ENCODE data around the gene FOXK1. TPM values are rescaled to one million over a fixed set of nuclear protein-coding genes. Genes with fewer than 3 reads are reported as not detected.
"Not testable (repeated sequence)": the region's sequence is repeated elsewhere in the genome, so short reads cannot be mapped to it uniquely, and the experiment has no call there.

Gene FOXK1
- total RNA-seq, 2 donors from 2014 or later, result 19.9 to 28.3 TPM

DNA sequence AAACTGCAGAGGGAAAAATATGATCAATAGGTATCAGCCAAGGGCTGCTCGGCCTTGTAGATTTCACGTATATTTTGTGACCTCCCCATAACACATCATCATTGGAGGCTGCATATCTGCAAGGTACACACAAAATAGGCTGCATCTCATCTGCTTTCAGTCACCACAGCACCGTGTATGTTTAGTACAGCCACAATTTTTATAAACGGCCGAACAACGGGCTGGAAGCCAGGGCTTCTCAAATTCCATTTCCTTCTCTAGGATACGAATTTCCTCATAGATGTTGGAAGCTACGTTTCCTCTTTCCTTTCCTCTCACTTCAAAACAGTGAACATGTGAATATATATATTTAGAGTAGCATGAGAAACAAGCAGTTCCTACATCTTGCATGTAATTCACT lies 20.2 kb upstream of the FOXK1 start:
- no peak for DNase-seq
- ATAC-seq, result no peak
- intact Hi-C loops (cut with DNase I, micrococcal nuclease), result no loop called here

DNA sequence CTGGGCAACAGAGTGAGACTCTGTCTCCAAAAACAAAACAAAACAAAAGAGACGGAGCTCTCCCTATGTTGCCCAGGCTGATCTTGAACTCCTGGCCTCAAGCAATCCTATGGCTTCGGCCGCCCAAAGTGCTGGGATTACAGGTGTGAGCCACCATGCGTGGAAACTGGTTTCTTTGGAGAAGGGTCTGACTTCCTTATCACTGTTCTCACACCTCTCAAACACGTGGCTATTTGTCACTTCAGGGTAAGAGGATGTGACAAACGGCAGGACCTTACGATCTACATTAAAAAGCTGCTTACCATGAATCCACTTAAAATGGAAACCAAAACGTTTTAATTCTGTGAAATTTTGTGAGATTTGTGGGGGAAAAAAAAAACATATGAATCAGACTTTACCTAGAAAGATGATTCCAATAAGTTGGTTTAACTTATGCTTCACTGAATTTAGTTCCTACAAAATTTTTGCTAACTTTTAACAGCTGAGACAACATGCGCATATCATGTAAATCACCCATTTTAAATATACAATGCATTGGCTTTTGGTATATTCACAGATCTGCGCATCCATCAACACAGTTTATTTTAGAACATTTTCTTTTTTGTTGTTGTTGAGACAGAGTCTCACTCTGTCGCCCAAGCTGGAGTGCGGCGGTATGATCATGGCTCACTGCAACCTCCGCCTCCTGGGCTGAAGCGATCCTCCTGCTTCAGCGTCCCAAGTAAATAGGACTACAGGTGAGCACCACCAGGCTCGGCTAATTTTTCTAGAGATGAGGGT lies 18.7 kb upstream of the FOXK1 start:
- intact Hi-C loops (cut with DNase I, micrococcal nuclease), result no loop called here
- DNase-seq, result no peak

GRCh38 chr7:4665661-4666060 lies 16.4 kb upstream of the FOXK1 start:
- DNase-seq, result no peak
- intact Hi-C loops (cut with DNase I, micrococcal nuclease), result no loop called here
- ATAC-seq, result no peak

More for the DNA sequence above, 18.7 kb upstream of the FOXK1 start:
- no peak for ATAC-seq

DNA sequence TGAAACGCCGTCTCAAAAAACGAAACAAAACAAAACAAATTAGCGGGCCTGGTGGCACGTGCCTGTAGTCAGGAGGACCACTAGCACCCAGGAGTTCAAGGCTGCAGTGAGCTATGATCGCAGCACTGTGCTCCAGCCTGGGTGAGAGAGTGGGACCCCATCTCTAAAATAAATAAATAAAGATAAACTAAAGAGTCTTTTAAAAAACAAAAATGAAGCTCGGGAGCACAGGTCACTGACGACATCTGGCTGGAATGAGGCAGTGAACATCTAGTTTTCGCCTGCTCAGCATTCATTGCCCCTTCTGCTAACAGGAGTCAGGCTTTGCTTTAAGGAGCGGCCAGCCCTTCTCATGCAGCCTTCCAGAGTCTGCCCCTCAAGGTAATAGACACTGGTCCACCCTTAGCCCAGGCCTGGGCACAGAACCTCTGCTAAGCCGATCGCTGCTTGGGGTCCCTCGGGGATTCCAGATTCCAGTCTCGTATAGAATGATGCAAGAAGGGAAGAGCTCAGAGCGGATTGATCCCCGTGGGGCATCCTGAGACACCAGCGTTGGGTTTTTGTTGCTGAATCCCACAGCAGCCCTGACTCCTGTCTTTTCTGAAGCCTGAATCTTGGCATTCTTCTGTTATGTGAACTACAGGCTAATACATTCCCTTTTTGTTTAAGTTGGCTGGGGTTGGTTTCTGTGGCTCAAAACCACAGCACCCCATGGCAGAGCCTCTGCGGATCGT lies 14.2 kb upstream of the FOXK1 start:
- no peak for ATAC-seq
- DNase-seq, result no peak

GRCh38 chr7:4668510-4668847 lies 13.6 kb upstream of the FOXK1 start:
- intact Hi-C loops (cut with DNase I, micrococcal nuclease), result no loop called here

More for the DNA sequence above, 14.2 kb upstream of the FOXK1 start:
- intact Hi-C loops (cut with DNase I, micrococcal nuclease), result no loop called here

GRCh38 chr7:4670791-4671190 lies 11.3 kb upstream of the FOXK1 start:
- DNase-seq (no peak), ATAC-seq (no peak)
- intact Hi-C loops (cut with DNase I, micrococcal nuclease), result no loop called here

More at GRCh38 chr7:4668510-4668847, 13.6 kb upstream of the FOXK1 start:
- ATAC-seq (no peak), DNase-seq (no peak)

DNA sequence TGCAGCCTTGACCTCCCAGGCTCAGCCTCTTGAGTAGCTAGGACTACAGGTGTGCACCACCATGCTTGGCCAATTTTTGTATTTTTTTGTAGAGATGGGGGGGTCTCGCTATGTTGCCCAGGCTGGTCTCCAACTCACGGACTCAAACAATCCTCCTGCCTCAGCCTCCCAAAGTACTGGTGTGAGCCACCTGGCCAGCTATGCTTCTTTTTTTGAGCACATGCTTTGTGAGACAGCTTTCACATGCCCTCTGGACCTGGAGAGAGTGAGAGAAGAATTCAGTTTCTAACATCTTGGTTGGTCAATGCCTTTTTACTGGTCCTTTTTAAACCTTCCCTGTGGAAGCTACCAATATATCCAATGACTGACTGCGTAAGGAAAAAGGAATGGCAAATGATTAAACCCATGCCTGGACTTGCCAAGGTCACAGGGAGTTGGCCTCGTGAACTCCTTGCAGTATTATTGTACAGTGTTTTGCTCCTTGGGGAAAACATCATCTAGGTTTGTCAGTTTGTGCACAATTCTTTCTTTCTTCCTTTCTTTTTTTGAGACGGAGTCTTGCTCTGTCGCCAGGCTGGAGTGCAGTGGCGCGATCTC lies 6.2 kb upstream of the FOXK1 start:
- intact Hi-C loops (cut with DNase I, micrococcal nuclease), result no loop called here
- ATAC-seq (peak; percentile 46), DNase-seq (no peak)

- intact Hi-C loops (cut with DNase I, micrococcal nuclease); ATAC-seq: not testable (repeated sequence)
Observed at GRCh38 chr7:4677518-4677917, 4.6 kb upstream of the FOXK1 start.

DNA sequence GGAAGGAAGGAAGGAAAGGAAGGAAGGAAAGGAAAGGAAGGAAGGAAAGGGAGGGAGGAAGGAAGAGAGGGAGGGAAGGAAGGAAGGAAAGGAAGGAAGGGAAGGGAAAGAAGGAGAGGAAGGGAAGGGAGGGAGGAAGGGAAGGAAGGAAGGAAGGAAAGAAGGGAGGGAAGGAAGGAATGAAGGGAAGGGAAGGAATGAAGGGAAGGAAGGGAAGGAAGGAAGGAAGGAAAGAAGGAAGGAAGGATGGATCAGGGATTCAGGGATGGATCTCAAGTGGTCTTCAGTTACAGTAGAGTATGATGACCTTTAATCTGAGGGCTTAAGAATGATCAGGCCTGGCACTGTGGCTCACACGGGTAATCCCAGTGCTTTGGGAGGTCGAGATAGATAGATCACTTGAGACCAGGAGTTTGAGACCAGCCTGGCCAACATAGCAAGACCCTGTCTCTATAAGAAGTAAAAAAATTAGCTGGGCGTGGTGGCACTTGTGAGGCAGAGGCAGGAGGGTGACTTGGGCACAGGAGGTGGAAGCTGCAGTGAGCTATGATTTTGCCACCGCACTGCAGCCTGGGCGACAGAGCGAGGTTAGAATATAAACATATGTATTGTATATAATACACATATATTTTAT lies 760 bp upstream of the FOXK1 start:
- DNase-seq, result no peak
- intact Hi-C loops (cut with DNase I, micrococcal nuclease), result loop anchor here in 1 of 2 donors (5.0 kb wide), 2 partner anchors 39 to 61 kb away; no protein-coding TSS in a partner anchor
- ATAC-seq, result no peak

More at GRCh38 chr7:4677518-4677917, 4.6 kb upstream of the FOXK1 start:
- not testable (repeated sequence) for DNase-seq

DNA sequence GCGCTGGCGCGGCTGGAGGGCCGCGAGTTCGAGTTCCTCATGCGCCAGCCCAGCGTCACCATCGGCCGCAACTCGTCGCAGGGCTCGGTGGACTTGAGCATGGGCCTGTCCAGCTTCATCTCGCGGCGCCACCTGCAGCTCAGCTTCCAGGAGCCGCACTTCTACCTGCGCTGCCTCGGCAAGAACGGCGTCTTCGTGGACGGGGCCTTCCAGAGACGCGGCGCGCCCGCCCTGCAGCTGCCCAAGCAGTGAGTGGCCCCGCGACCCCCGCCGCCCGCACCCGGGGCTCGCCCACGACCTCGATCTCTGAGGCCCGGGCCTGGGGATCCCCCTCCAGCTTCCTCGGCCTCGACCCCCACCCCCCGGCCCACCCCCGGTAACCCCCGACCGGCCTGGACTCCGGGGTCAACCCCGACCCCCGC lies 537 bp downstream of the FOXK1 start:
- ATAC-seq (peak; percentile 55), DNase-seq (peak; percentile 51 to 68)
- intact Hi-C loops (cut with DNase I, micrococcal nuclease), result loop anchor here in 1 of 2 donors (5.0 kb wide), 2 partner anchors 40 to 60 kb away; no protein-coding TSS in a partner anchor

- ATAC-seq (peak; percentile 66), DNase-seq (peak; percentile 57 to 61)
- intact Hi-C loops (cut with DNase I, micrococcal nuclease), result loop anchor here in 1 of 2 donors (5.0 kb wide), 2 partner anchors 41 to 59 kb away; no protein-coding TSS in a partner anchor
Observed at GRCh38 chr7:4683043-4683883, 1.2 kb downstream of the FOXK1 start.

DNA sequence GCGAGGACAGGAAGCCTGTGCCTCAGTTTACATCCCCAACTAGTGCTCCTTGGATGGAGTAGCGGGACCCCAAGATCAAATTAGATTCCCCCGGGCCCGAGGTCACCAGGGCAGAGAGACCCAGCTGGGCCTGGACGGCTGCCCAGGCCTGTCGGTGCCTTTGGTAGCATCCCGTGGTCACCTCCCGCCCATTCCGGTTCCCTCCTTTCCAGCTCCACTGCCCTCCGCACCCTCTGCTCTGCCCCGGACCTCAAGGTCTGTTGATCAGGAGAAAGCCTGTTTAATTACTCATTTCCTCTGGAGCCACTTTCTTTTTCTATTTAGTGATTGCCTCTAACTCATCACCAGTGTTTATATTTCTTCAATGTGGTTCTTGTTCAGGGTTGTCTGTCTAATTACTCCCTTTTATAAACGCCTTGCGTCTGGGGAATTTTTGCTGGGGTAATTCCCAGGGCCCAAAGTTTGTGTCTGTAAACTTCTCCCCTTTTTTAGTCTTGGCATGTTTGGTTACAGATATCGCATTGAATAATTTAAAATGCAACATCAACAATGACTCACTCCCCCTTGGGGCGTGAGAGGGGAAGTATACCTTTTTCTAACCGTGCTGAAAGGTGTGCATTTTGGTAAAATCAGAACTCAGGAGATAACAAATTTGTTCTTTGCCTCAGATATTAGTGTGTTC lies 1.9 kb downstream of the FOXK1 start:
- ATAC-seq (peak; percentile 67), DNase-seq (peak; percentile 69 to 77)
- intact Hi-C loops (cut with DNase I, micrococcal nuclease), result loop anchor here in 1 of 2 donors (5.0 kb wide), 2 partner anchors 42 to 58 kb away; no protein-coding TSS in a partner anchor

DNA sequence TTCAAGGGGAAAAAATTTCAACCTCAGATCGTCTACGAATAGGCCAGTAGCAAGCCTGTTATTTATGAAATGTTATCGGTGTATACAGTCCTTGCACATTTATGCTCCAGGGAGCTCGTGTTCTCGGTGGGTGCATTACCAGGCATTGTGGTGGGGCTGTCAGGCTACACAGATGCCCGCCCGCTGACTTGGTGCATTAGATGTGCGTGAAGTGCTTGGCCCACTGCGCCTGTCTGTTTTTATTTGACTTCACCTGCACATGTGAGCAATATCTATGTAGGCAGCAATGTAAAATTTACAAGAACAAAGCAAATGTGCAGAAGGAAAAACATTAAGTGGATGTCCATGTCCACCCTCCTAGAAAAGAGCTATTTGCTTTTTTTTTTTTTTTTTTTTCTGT lies 2.8 kb downstream of the FOXK1 start:
- intact Hi-C loops (cut with DNase I, micrococcal nuclease), result loop anchor here in 1 of 2 donors (5.0 kb wide), 2 partner anchors 43 to 57 kb away; no protein-coding TSS in a partner anchor
- no peak for DNase-seq
- ATAC-seq, result no peak

- ATAC-seq; DNase-seq; intact Hi-C loops (cut with DNase I, micrococcal nuclease): not testable (repeated sequence)
Observed at GRCh38 chr7:4685676-4686075, 3.6 kb downstream of the FOXK1 start.

- no peak for DNase-seq
- intact Hi-C loops (cut with DNase I, micrococcal nuclease), result no loop called here
- no peak for ATAC-seq
Observed at GRCh38 chr7:4687956-4688355, 5.9 kb downstream of the FOXK1 start.

- DNase-seq, result no peak
- no peak for ATAC-seq
- intact Hi-C loops (cut with DNase I, micrococcal nuclease), result no loop called here
Observed at GRCh38 chr7:4689151-4689550, 7.1 kb downstream of the FOXK1 start.

DNA sequence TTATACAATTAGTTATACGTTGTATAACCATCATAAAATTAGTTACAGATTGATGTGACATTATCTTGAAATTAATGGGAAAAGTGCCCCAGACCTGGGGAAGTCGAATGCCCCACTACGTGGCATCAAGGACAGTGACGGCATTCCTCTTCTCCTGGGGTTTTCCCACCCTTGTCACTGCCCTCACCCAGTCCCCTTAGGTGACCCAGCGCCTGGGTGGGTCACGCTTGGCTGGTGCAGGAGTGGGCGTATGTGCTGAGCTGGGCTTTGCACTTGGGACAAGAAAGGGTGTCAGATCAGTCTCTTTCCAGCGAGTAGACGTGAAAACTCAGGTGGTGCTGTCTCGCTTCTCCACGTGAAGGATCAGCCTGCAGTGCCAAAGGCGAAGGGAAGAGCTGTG lies 7.6 kb downstream of the FOXK1 start:
- intact Hi-C loops (cut with DNase I, micrococcal nuclease), result loop anchor here in 1 of 2 donors (10.0 kb wide), 1 partner anchor 45 kb away; no protein-coding TSS in a partner anchor
- ATAC-seq, result no peak
- DNase-seq, result no peak
